HG03521 (cell line): ENCODE results near the gene TMEM127.
"Not testable (repeated sequence)": the region's sequence is repeated elsewhere in the genome, so short reads cannot be mapped to it uniquely, and the experiment has no call there.

Experiments used
- ATAC-seq: cut with Tn5 transposase; IDR thresholded peaks from one replicate; pipeline ENCODE4 v1.9.1; 2021; ENCODE audit warnings: mild to moderate bottlenecking, moderate library complexity; ENCODE audit not compliant: unreplicated experiment

The TMEM127 gene

GRCh38 chr2:96264656-96265348, 995 bp downstream of the TMEM127 start:
- no peak for ATAC-seq

DNA sequence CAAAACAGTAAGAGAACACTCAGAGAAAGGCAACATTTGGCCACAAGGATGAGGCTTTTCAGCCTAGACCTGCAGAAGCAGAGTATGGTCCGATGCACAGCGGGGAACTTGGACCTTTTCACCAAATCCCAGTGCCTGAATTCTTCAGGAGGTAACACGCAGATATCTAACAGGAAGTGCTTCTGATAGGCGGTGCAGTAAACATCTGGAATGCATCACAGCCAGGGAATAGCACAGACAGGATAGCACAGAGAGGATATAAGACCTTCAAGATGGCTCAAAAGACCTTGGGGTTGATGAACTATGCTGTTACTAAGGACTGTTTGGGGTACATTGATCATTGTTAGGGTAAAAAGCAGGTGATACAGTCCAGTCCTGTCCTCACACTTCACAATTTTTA, 1.7 kb downstream of the TMEM127 start:
- no peak for ATAC-seq

DNA sequence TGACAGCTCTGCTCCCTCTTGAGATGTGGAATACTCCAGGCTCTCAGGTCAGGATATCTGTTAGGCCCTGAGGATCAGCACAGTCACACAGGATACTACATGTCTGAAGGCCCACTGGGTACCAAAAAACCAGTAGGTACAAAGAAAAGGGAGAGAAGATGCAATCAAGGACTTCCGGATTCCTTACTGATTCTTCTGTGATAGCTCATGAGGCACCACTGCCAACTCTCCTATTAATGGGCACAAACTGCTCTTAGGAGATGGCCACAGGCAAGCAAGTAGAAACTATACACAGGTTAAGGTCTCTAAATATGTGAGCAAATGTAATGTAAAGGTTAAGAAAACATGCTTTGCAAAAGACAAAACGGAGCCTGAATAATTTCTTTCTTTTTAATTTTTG, 3.5 kb downstream of the TMEM127 start:
- ATAC-seq, result no peak

DNA sequence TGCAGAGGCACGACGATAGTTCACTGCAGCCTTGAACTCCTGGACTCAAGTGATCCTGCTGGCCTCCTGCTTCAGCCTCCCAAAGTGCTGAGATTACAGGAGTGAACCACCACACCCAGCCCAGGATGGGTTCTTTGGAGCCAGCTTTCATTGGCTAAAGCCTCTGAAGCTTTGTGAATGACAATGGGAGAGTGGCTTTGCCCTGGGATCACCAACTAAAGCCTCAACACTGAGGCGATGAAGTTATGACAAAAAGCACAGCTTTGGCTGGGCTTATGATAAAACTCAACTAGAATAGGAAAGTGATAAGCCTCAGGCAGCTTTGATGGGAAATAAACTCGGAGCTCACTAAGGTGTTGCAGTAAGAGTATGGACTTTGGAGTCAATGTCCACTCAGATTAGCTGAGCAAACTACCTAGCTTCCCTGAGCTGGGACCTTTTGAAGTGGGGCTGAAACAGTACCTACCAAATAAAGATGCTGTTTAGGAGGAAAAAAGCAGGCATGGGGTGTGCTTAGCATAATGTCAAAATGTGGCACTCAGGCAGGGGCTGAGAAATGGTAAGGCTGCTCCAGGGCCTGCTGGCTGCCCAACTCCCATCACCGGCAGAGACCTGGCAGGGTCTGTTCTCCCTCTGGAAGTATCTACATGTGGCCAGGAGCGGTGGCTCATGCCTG, 4.3 kb downstream of the TMEM127 start:
- ATAC-seq, result no peak

DNA sequence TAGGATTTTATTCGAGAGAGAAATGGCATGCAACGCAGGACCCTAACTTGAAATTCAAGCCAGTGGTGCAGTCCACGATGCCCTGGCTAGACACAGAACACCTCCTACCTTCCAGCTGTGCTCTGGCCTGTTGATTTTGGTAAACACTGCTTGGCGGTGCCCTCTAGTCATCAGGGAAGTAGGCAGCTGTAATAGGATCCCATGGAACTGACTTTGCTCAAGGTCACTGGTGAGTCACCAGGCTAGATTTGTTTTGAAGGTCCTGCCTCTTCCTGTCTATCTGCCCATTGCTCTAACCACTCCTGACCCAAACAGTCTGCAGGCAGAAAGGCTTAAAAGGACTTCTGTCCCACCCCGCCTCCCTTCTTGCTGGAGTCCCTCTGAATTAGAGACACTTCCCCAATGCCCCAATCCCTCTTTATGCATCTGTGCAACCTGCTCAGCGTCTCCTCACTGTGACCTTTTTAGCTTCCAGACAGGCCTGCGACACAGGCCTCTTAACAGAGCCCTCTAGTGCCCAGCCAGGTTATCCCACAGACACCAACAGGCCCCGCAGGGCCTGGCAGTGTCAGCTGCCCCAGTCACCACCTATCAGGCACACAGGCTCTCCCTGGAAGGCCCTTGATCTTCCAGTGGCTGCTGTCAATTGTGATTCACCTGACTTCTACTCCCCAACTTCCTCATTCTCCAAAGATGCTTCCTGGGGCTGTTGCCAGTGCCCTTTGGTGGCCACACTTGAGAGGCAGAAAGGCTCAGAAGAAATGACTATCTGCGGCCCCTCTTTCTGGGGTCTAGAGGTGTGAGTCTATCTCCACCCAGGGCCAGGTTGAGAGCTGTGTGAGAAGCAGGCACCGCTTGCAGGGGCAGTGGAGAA, 5.2 kb downstream of the TMEM127 start:
- ATAC-seq, result no peak

DNA sequence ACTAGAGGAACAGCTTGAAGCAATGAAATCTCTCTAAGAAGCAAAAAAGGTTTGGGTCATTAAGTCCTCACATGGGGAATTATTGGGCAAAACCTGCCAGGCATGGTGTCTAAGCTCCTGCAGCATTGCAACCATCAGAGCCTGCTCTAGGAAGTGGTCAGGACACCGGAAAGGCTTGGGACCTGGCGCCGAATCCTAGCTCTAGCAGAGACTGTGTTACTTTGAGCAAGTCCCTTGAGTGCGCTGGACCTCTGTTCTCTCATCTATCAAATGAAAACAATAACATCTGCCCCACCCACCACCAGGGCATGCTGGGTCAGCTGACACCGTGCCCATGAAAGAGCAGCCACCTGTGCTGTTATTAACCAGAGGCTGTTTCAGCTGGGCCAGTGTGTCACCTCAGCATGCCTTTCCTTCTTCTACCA, 6.3 kb downstream of the TMEM127 start:
- ATAC-seq, result no peak

- ATAC-seq, result no peak
Measured at GRCh38 chr2:96258166-96259022, 7.4 kb downstream of the TMEM127 start.

- not testable (repeated sequence) for ATAC-seq
Measured at GRCh38 chr2:96257744-96258143, 8.1 kb downstream of the TMEM127 start.

DNA sequence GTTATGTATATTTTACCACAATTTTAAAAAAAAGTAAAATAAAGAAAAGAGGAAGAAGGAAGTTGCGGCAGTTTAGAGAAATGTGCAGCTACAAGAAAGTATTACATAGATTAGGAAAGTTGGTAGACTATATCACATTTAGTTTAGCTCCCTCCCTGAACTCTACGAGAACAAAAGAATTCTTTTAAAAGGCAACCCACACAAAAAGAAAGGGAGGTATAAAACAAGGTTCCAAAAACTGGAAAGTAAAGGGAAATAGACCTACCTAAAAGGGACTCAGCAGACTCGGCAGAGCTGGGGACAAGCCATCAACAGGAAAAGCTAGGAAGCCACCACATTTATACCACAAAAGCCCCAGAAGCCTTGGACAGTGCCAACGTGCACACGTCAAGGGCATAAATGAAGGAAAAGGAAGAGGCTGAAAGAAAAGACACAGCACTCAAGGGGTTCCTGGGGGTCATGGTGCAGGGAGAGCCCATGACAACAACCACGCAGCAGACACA, 9.1 kb downstream of the TMEM127 start:
- no peak for ATAC-seq

DNA sequence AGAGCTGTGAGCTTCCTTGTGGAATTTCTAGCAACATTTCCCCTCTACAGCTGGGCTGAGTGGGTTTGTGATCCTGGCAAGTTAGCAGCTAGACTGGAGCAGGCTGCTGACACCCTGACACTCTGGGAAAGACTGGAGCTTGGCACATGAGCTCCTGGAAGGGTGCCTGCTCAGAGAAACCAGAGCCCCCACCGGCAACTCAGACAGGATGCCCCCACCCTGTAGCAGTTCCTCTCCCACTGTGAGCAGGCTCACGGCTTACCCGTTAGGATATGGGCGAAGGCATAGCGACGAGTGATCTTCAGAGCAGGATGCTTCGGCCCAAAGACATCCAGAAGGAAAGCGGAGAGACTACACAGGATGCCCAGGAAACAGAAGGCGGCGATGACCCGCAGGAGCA, 11.2 kb downstream of the TMEM127 start:
- ATAC-seq, result no peak

DNA sequence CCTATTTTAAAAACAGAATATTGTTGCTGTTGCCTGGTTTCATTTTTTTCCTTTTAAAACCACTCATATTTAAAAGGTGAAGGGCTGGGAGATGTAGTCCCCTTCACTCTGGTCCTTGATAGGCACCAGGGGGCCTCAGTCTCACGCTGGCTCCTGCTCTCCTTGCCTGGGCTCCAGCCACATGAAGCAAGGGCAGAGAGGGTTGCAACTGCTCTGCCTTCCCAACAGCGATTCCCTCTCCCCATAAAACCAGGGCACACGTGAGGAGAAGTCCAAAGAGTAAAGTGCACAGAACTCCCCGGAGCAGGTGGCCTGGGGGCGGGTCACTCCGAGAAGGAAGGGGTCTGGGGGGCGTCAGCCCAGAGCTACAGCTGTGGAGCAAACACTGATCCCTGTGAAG, 12.8 kb downstream of the TMEM127 start:
- no peak for ATAC-seq

DNA sequence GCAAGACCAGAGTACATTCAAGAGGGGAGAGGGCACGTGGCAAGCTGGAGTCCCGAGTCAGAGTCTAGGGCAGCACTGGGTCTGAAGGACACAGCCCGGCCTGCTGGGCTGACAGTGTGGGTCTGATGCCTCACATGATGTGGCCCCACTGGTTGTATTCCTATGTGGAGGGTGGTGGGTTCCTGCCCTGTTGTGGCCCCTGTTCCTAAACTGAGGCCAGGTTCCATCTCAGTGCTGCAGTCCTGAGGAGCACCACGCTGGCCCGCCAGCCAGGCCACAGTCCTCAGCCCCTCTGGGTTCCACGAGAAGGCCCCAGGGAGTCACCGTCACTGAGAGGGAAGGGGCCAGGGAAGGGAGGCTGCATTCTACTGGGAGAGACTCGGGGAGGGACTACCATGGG, 13.3 kb downstream of the TMEM127 start:
- ATAC-seq, result no peak

GRCh38 chr2:96251721-96252292, 14.0 kb downstream of the TMEM127 start:
- no peak for ATAC-seq

DNA sequence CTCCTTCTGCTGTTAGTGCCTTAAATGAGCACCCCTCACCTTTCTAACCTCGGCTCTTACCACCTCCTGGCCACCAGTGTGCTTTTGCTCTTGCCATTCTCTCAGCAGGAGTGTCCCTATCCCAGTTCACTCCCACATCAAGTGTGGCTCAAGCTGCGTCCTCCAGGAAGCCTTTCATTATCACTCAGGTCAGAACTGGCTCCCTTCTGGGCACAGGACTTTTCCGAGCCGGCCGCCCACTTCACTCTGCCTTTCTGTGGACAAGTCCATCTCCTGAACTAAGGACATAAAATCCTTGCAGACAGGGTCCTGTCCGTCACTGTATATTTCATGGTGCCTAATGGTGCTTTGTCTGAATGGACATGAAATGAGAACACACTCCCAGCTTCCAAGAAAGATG, 15.6 kb downstream of the TMEM127 start:
- no peak for ATAC-seq

GRCh38 chr2:96249654-96250053, 16.1 kb downstream of the TMEM127 start:
- no peak for ATAC-seq

DNA sequence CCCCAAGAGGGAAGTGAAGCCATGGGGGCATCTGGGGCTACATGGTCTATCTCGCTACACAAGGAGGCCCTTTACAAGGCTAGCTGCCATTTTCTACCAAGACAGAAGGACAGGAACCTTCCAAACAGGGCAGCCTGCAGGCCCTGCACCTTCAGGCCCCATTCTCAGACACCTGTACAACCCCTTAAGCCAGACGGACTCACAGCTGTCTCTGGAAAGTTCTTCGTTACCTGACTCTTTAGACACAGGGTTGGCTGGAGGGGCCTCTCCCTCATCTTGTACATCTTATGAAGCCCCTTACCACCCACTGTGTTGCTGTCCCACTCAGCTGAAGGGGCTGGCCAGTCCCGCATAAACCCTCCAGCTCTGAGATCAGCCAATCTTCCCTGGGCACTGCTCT, 17.2 kb downstream of the TMEM127 start:
- ATAC-seq, result no peak

- ATAC-seq, result no peak
Measured at GRCh38 chr2:96247896-96248295, 17.9 kb downstream of the TMEM127 start.

DNA sequence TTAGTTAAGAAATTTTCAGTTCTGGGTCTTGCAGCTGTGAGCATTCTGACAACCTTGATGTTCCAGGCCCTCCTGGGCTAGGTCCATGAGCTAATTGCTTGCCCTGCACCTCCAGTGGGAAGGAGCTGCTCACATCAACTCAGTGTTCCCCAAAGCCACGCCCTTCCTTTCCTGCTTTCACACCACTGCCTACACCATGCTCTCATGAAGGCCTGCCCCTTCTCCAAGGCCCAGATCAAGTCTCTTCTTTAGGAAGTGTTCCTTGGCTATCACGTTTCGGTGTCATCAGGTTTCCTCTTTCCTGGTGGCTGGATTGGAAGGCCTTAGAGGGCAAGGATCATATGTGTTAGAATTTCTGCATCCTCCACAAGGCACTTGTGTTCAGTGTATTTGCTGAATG, 18.8 kb downstream of the TMEM127 start:
- no peak for ATAC-seq

DNA sequence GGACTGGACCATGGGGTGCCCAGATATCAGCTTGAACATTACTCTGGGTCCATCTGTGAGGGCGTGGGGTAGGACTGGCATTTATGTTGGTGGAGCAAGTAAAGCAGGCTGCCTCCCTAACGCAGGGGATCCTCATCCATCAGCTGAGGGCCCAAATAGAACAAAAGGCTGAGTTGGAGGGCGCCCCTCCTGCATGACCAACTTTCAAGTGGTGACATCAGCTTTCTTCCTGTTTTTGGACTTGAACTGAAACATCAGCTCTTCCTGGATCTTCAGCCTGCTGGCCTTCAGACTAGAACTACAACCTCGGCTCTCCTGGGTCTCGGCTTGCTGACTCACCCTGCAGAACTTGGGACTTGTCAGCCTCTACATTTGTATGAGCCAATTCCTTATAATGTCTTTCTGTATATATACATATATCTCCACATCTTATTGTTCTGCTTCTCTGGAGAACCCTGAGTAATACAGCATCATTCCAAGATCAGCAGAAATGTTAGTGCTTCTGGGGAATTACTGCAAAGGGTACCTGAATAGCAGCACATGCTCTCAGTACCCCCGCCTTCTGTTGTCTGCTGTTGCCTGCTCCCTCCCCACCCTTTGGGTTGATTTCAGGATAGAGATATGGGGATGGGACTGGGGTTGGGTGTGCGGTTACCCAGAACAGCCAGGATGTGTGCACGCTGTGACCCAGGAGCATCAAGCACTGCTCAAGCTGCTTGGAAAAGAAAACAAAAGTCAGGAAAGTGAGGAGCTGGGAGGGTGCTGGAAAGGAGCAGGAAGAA, 20.0 kb downstream of the TMEM127 start:
- ATAC-seq, result no peak

DNA sequence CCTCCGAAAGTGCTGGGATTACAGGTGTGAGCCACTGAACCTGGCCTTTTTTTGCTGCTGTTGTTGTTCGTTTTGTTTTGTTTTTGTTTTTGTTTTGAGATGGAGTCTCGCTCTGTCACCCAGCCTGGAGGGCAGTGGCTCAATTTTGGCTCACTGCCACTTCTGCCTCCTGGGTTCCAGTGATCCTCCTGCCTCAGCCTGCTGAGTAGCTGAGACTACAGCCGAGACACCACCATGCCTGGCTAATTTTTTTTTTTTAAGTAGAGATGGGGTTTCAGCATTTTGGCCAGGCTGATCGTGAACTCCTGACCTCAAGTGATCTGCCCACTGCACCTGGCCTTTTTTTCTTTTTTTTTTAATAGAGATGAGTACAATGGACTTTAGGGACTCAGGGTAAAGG, 22.0 kb downstream of the TMEM127 start:
- ATAC-seq, result no peak
